ENCODE data around the gene SNAPC5.

The SNAPC5 gene

GRCh38 chr15:66462627-66463026, 34.9 kb downstream of the SNAPC5 start:
- TF ChIP-seq FOXP2 (optimal IDR thresholded peaks at IDR 0.05; ENCODE audit: borderline replicate concordance, extremely low read depth, extremely low read length, insufficient read depth): no peak
- no peak for TF ChIP-seq TAF1 (IDR thresholded peaks at IDR 0.05; ENCODE audit: borderline replicate concordance, insufficient read depth, low read length)
- no peak for TF ChIP-seq POLR2AphosphoS5 (IDR thresholded peaks at IDR 0.05; ENCODE audit: low read depth, low read length)
- no peak for TF ChIP-seq REST (IDR thresholded peaks at IDR 0.05; ENCODE audit: insufficient read depth in 1 of 2, low read depth in 2 of 2, low read length in 2 of 2)
- no peak for TF ChIP-seq SIN3A (IDR thresholded peaks at IDR 0.05; ENCODE audit: borderline replicate concordance, insufficient read depth, low read length)

DNA sequence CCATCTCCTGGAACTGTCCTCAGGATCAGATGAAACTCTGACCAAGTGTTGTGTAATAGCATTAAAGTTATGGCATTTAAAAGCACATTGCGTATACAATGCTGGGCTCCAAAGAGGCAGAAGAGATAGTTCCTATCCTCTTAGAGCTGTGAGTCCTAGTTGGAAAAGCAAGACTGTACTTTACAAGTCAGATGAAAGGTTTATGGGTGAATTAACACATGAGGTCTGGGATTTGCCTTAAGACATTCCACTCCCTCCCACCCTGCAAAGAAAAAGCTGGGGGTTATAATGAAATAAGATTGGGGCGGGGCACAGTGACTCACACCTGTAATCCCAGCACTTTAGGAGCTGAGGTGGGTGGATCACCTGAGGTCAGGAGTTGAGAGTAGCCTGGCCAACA, 35.6 kb downstream of the SNAPC5 start:
- no peak for TF ChIP-seq SIN3A (IDR thresholded peaks at IDR 0.05; ENCODE audit: borderline replicate concordance, insufficient read depth, low read length)
- no peak for TF ChIP-seq TAF1 (IDR thresholded peaks at IDR 0.05; ENCODE audit: borderline replicate concordance, insufficient read depth, low read length)
- TF ChIP-seq POLR2AphosphoS5 (IDR thresholded peaks at IDR 0.05; ENCODE audit: low read depth, low read length): no peak
- no peak for TF ChIP-seq FOXP2 (optimal IDR thresholded peaks at IDR 0.05; ENCODE audit: borderline replicate concordance, extremely low read depth, extremely low read length, insufficient read depth)
- no peak for TF ChIP-seq REST (IDR thresholded peaks at IDR 0.05; ENCODE audit: insufficient read depth in 1 of 2, low read depth in 2 of 2, low read length in 2 of 2)

GRCh38 chr15:66459818-66460615, 37.5 kb downstream of the SNAPC5 start:
- no peak for TF ChIP-seq FOXP2 (optimal IDR thresholded peaks at IDR 0.05; ENCODE audit: borderline replicate concordance, extremely low read depth, extremely low read length, insufficient read depth)
- no peak for TF ChIP-seq REST (IDR thresholded peaks at IDR 0.05; ENCODE audit: insufficient read depth in 1 of 2, low read depth in 2 of 2, low read length in 2 of 2)
- TF ChIP-seq SIN3A (IDR thresholded peaks at IDR 0.05; ENCODE audit: borderline replicate concordance, insufficient read depth, low read length): no peak
- no peak for TF ChIP-seq POLR2AphosphoS5 (IDR thresholded peaks at IDR 0.05; ENCODE audit: low read depth, low read length)
- no peak for TF ChIP-seq TAF1 (IDR thresholded peaks at IDR 0.05; ENCODE audit: borderline replicate concordance, insufficient read depth, low read length)

- TF ChIP-seq REST (IDR thresholded peaks at IDR 0.05; ENCODE audit: insufficient read depth in 1 of 2, low read depth in 2 of 2, low read length in 2 of 2): no peak
- TF ChIP-seq POLR2AphosphoS5 (IDR thresholded peaks at IDR 0.05; ENCODE audit: low read depth, low read length): no peak
- no peak for TF ChIP-seq FOXP2 (optimal IDR thresholded peaks at IDR 0.05; ENCODE audit: borderline replicate concordance, extremely low read depth, extremely low read length, insufficient read depth)
- no peak for TF ChIP-seq TAF1 (IDR thresholded peaks at IDR 0.05; ENCODE audit: borderline replicate concordance, insufficient read depth, low read length)
- TF ChIP-seq SIN3A (IDR thresholded peaks at IDR 0.05; ENCODE audit: borderline replicate concordance, insufficient read depth, low read length): no peak
Observed at GRCh38 chr15:66456211-66456610, 41.4 kb downstream of the SNAPC5 start.

Data from PFSK-1 (cell line).